Astrocyte of the hippocampus (primary cell): ENCODE results near the gene POM121L12.

Source experiments
- DNase-seq: peaks from one replicate; pipeline ENCODE4 v3.0.0; 2011; ENCODE audit warnings: low read depth, low spot score

The POM121L12 gene

DNA sequence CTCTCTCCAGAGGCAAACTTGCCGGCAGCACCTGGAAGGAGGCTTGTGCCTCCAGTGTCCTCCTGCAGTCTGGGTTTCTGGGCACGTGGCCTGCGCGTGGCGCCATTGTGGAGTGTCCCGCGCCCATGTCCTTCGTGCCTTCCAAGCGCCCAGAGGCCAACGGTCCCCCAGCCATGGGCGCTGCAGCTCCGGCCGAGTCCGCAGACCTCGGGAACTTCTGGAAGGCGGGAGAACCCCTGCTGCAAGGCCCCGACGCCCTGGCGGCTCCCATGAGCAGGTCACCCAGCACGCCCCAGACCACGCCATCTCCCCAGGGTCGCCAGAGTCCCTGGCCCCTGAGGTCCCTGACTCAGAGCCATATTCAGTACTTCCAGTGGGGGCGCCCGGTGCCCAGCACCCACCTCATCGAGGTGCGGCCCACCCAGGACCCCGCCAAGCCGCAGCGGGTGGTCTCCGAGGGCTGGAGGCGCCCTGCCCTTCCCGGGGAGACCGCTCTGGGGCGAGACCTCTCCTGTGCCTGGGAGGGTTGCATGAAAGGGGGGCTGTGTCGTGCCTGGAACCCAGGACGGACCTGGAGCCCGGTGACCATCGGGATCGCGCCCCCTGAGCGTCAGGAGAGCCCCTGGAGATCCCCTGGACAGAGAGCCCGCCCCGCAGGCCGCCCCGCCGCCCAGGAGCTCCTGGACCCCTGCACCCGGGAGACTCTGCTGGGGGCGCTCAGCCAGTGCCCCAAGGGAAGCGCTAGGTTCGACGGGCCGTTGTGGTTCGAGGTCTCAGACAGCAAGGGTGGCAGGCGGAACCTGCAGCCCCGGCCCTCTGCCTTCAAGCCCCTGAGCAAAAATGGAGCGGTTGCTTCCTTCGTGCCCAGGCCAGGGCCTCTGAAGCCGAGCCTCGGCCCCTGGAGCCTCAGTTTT is at the start of gene POM121L12:
Gene POM121L12 (plus strand): TSS at position 135 of the 914 bp plus-strand sequence. CDS start 39 bp downstream, at position 174.
- no peak for DNase-seq

DNA sequence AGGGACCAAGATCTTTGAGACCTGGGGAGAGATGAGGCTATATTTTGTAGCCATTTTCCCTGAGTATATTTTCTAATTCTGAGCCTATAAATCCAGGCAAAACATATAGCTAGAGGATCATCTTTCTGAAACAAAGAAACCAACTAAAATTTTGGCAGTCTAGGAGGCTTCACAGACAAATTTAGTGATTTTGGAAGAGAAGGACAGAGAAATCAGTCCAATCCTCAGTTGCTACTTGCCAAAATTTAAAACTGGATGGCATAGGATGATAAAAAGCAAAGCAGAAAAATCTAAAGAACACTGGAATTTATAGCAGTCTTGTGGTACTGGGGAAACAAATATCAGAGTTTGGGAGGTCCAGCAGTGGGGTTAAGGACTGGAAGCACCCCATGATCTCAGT is 43.4 kb upstream of the POM121L12 start:
- DNase-seq = no peak

GRCh38 chr7:52992479-52993162 is 42.8 kb upstream of the POM121L12 start:
- DNase-seq = no peak

DNA sequence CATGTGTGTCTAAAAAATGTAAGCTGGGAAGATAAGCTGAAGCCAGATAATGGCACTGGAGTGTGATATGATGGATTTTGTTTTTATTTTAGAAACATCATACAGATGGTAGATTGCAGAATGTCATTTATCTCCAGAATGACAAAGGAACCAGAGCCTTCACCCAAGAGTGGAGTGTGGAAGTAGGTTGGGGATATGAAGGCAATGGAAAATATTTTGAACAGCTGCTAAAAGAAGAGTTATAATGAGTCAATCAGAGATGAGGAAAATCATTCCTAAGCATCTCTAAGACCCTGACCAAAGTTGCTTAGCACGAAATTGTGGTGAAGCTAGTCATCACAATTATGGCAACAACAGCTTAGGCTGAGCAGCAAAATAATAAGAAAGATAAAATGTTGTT is 39.8 kb upstream of the POM121L12 start:
- no peak for DNase-seq

GRCh38 chr7:53001221-53001620 is 34.2 kb upstream of the POM121L12 start:
- DNase-seq = no peak

DNA sequence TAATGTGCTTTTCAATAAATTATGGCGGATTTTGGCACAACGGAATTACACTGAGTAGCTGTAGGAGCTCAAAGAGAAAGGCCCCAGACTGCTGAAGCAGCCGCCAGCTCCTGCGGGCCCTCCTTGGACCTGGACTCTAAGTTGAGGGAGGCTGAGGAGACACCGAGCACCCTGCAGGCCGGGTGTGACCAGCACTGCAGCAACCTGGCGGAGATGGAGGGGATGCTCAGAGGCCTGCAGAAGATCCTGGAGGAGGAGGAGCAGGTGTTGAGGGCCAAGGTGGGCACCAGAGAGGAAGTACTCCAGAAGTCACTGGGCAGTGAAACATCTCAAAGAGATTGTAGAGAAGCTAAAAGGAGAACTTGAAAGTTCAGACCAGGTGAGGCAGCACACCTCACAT is 33.0 kb upstream of the POM121L12 start:
- DNase-seq = no peak

DNA sequence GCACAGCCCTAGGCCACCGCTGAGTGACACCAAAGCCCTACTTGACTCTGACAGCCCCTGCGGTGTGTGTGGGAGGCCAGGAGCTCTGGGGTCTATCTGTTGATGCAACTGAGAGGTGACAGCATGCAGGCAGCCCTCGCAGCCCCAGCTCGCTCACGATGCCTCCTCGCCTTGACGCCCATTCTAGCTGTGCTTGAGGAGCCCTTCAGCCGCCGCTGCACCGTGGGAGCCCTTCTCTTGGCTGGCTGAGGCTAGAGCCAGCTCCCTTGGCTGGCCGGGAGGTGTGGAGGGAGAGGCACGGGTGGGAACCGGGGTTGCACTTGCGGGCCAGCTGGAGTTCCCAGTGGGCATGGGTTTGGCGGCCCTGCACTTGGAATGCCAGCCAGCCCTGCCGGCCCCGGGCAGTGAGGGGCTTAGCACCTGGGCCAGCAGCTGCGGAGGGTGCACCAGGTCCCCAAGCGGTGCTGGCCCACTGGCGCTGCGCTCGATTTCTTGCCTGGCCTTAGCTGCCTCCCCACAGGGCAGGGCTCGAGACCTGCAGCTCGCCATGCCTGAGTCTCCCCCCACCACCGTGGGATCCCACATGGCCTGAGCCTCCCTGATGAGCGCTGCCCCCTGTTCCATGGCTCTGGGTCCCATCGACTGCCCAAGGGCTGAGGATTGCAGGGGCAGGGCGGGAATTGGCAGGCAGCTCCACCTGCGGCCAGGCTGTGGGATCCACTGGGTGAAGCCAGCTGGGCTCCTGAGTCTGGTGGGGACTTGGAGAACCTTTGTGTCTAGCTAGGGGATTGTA is 31.6 kb upstream of the POM121L12 start:
- no peak for DNase-seq

- DNase-seq = peak; percentile 39
These were observed 21.5 kb upstream of the POM121L12 start for GRCh38 chr7:53013925-53014324.

- no peak for DNase-seq
These were observed 20.0 kb upstream of the POM121L12 start for GRCh38 chr7:53015463-53015862.

DNA sequence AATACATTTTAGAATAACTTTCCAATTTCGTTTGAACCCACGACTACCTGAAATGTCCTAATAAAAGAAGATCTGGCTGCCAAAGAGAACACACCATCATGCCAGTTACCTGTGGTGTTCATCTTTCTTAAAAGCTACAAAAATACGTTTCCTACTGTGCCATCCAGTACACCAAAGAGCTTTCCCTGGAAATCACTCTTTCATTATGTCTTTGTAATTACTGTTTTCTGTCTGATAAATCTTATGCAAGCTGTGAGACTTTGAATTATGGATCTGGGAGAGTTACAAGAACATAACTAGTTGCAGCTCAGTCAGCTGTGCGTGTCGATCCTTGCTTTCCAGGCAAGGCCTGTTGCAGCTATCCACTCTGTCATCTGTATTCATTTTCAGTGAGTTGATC is 12.5 kb upstream of the POM121L12 start:
- no peak for DNase-seq

DNA sequence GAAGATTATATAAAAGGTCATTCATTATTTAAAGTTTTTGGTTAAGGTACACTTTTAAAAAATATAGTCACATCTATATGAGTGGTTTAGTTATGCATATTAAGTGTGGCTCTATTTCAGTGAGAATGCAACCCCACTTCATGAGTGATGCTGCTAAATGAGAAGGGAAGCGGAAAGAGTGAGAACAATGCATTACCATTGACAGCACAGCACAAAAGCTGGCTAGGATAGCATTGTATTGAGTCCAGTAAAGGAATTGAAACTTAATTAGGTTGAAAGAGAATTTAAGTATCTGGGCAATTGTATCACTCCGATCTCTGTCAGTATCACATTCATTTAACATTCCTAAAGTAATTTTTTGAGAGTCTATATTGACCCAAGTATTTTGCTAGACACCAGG is 13.2 kb downstream of the POM121L12 start:
- no peak for DNase-seq

DNA sequence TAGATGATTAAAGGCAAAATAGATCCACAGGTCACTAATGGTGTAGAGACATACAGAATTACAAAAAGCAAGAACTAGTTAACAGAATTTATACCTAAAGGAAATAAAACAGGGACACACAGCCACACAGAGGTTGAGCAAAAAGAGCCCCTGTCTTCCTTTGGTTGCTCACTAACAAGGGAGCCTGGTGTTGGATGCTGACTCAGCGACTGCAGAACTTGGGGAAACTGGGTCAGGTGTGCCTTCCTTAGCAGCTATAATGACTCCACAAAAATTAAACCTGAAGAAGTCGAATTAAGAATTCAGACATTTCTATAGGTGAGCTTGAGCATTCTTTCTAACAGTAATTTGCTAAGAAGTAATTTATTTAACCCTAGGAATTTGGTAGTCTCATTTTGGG is 15.0 kb downstream of the POM121L12 start:
- DNase-seq = no peak

DNA sequence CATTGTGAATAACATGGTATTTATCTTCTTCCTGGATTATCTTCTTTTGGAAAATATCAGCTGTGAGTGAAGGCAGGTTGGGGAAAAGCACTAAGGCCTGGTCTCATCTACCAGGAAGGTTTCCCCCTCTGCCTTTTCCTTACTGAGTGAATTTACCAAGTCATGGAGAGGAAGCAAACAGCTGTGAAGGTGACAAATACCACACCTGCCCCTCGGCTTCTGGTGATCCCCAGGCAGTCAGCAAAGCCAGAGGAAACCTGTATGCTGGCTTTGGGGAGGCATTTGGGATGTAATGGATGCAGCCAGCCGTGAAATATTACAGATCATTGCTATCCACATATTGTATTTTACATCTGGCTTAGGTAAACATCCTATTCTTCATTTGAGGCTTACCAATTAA is 24.2 kb downstream of the POM121L12 start:
- DNase-seq = no peak

- DNase-seq = no peak
These were observed 24.6 kb downstream of the POM121L12 start for GRCh38 chr7:53060066-53060465.

DNA sequence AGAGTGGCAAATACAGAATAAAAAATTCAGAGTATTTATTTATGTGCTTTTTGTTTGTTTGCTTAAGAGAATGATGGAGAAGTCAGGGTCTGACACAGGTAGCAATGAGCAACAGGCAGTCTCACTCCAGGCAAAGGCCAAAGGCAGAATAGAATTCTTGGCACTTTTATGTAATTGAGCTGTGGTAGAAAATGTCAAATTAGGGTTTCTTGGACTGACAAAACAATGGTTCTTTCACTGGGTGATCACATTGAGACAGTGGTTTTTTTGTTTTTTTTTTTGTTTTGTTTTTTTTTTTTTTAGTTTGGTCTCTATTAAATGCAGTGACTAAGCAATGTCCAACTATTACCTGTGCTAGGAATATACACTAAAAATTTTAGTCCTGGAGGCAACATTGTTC is 27.4 kb downstream of the POM121L12 start:
- peak; percentile 2 for DNase-seq

- no peak for DNase-seq
These were observed 33.2 kb downstream of the POM121L12 start for GRCh38 chr7:53068673-53069072.

DNA sequence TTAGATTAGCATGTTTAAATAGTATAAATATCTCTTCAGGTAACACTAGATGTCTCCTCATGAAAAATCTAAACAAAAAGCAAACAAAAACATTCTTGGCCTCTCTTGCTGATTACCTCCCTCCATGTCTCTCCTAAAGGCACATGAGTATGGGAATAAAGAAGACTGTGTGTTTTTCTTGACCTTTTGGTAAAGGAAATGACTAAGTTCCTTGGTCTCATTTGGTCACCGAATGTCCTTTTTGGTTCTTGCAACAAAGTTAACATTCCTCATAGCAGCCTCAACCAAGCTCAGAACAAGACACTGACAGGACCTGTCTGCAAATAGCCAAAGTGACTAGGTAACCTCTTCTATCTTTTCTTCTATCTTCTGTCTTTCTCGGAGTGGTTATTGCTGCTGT is 35.5 kb downstream of the POM121L12 start:
- DNase-seq = peak; percentile 2
